ENCODE measurements around the gene RNF187. TPM values are rescaled to one million over a fixed set of nuclear protein-coding genes. Genes with fewer than 3 reads are reported as not detected.

Gene RNF187
- total RNA-seq, 1 experiment from 2014 or later: 141 TPM

- POLR2A ChIA-PET: no interaction called here
These were observed 46.3 kb upstream of the RNF187 start for GRCh38 chr1:228440761-228441500.

GRCh38 chr1:228443395-228443794, 43.8 kb upstream of the RNF187 start:
- H3K9me3 Mint-ChIP-seq: no peaks in the 10 kb centered on the region
- H3K36me3 Mint-ChIP-seq: no peaks in the 10 kb centered on the region
- H3K4me1 Mint-ChIP-seq: peaks cover 15% of the 10 kb centered on the region
- CTCF ChIA-PET: no interaction called here
- ATAC-seq (no peak), DNase-seq (ENCODE audit: low spot score) (no peak)
- POLR2A ChIA-PET: no interaction called here
- TF ChIP-seq PRRX2 (CRISPR knock-in tag; IDR thresholded peaks at IDR 0.05) (no peak), RORB (CRISPR knock-in tag; IDR thresholded peaks at IDR 0.05) (no peak)
- no peak overlapping the region for H3K27ac Mint-ChIP-seq
- peaks cover 98% of the 10 kb centered on the region for H3K27me3 Mint-ChIP-seq (ENCODE audit: low read depth)
- no peak overlapping the region for H3K4me3 Mint-ChIP-seq

More at GRCh38 chr1:228440761-228441500, 46.3 kb upstream of the RNF187 start:
- CTCF ChIA-PET: interaction anchor here (0.6 to 1.2 kb wide), 2 partner anchors 23 to 31 kb away, joined by 3 to 4 read pairs; no protein-coding TSS in a partner anchor
- Mint-ChIP-seq H3K27ac (no peak overlapping the region), H3K36me3 (no peaks in the 10 kb centered on the region), H3K4me3 (no peak overlapping the region), H3K9me3 (no peaks in the 10 kb centered on the region), H3K27me3 (ENCODE audit: low read depth) (peaks cover 98% of the 10 kb centered on the region), H3K4me1 (peaks cover 8% of the 10 kb centered on the region)
- TF ChIP-seq ZNF423 (CRISPR knock-in tag; IDR thresholded peaks at IDR 0.05) (no peak), SOX15 (CRISPR knock-in tag; IDR thresholded peaks at IDR 0.05) (no peak)
- DNase-seq (ENCODE audit: low spot score) (no peak), ATAC-seq (no peak)

DNA sequence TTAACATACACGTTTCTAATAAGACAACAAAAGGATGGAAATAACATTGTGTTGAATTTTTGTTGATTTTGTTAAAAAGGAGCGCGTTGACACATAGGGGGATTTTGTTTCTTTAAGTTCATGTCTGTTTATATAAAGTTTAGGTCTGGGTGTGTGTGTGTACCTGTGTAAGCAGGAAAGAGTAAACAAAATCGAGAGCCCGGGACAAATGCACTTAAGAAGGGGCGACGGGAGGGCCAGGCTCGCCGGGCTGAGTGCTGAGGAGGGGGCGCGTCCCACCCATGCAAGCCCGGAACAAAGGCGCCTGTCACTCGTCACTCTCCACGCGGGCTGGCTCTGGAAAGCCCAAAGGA, 41.7 kb upstream of the RNF187 start:
- CTCF ChIA-PET: interaction anchor here (1.0 to 3.0 kb wide), 4 partner anchors 38 to 69 kb away, joined by 4 to 10 read pairs (median 4); partner anchors contain the start of gene TRIM11
- H3K36me3 Mint-ChIP-seq: no peaks in the 10 kb centered on the region
- H3K27me3 Mint-ChIP-seq (ENCODE audit: low read depth): peaks cover 82% of the 10 kb centered on the region
- H3K9me3 Mint-ChIP-seq: no peaks in the 10 kb centered on the region
- peak overlapping the region; percentile 85 for H3K4me3 Mint-ChIP-seq
- no peak overlapping the region for H3K27ac Mint-ChIP-seq
- no peak; the same call in 1 of the 2 replicates for ATAC-seq
- peaks cover 16% of the 10 kb centered on the region for H3K4me1 Mint-ChIP-seq
- POLR2A ChIA-PET: interaction anchor here (0.6 to 1.7 kb wide), 3 partner anchors 13 to 39 kb away, joined by 4 to 19 read pairs (median 10); partner anchors contain the start of gene TRIM11
- no peak for DNase-seq (ENCODE audit: low spot score)
- no peak for TF ChIP-seq FOXK1 (CRISPR knock-in tag; IDR thresholded peaks at IDR 0.05)
- TF ChIP-seq NR1H2 (CRISPR knock-in tag; IDR thresholded peaks at IDR 0.05): no peak
- TF ChIP-seq CBFB (CRISPR knock-in tag; IDR thresholded peaks at IDR 0.05; ENCODE audit: low read depth): no peak
- TF ChIP-seq GRHL2 (CRISPR knock-in tag; IDR thresholded peaks at IDR 0.05; ENCODE audit: insufficient replicate concordance, severe bottlenecking): no peak
- TF ChIP-seq HMGA2 (CRISPR knock-in tag; IDR thresholded peaks at IDR 0.05): no peak
- no peak for TF ChIP-seq ZNF263 (CRISPR knock-in tag; IDR thresholded peaks at IDR 0.05; ENCODE audit: low read depth)
- TF ChIP-seq, protein P1, sequence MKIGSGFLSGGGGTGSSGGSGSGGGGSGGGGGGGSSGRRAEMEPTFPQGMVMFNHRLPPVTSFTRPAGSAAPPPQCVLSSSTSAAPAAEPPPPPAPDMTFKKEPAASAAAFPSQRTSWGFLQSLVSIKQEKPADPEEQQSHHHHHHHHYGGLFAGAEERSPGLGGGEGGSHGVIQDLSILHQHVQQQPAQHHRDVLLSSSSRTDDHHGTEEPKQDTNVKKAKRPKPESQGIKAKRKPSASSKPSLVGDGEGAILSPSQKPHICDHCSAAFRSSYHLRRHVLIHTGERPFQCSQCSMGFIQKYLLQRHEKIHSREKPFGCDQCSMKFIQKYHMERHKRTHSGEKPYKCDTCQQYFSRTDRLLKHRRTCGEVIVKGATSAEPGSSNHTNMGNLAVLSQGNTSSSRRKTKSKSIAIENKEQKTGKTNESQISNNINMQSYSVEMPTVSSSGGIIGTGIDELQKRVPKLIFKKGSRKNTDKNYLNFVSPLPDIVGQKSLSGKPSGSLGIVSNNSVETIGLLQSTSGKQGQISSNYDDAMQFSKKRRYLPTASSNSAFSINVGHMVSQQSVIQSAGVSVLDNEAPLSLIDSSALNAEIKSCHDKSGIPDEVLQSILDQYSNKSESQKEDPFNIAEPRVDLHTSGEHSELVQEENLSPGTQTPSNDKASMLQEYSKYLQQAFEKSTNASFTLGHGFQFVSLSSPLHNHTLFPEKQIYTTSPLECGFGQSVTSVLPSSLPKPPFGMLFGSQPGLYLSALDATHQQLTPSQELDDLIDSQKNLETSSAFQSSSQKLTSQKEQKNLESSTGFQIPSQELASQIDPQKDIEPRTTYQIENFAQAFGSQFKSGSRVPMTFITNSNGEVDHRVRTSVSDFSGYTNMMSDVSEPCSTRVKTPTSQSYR (CRISPR knock-in tag; IDR thresholded peaks at IDR 0.05): no peak
- no peak for TF ChIP-seq MXD4 (CRISPR knock-in tag; IDR thresholded peaks at IDR 0.05; ENCODE audit: borderline replicate concordance)

DNA sequence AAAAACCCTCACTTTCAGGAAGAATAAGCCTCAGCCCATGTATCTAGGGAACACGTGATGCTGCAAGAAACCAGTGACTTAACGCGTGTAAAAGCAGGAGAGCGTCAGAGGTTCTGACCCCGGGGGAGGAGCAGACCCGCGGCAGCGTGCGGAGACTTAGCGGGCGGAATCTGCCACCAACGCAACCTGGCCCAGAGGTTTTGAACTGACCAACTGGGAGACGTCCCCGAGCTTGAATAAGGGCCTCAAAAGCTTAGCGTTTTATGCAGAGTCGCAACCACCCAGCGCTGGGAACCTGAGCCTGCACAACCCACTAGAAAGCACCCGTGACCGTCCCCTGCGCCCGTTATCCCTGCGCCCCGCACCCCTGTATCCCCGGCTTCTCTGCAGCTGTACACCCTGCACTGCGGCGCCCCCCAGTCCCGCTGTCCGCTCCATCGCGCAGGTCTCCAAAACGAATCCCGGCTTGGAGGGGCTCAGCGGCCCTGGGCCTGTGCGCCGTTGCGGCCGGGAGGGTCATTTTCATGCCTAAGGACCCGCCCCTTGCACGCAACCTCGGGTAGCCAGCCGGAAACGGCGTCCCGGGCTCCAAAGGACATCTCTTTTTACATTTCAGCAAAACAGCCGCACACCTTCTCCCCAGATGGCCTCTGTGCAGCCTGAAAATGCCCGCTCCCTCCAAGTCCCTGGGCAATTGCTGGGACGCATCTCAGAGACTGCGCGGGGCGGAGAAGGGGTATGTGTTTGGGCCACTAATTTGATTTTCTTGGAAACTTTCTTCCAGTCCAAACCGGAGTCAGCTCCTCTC, 41.1 kb upstream of the RNF187 start:
- peak; percentile 80 for ATAC-seq
- H3K4me3 Mint-ChIP-seq: peak overlapping the region; percentile 85
- no peaks in the 10 kb centered on the region for H3K36me3 Mint-ChIP-seq
- peak; percentile 77 for DNase-seq (ENCODE audit: low spot score)
- no peak overlapping the region for H3K27ac Mint-ChIP-seq
- CTCF ChIA-PET: interaction anchor here (0.9 to 3.0 kb wide), 6 partner anchors 11 to 105 kb away, joined by 3 to 10 read pairs (median 4); partner anchors contain the start of gene TRIM11
- H3K9me3 Mint-ChIP-seq: no peaks in the 10 kb centered on the region
- H3K4me1 Mint-ChIP-seq: peaks cover 16% of the 10 kb centered on the region
- peaks cover 76% of the 10 kb centered on the region for H3K27me3 Mint-ChIP-seq (ENCODE audit: low read depth)
- POLR2A ChIA-PET: interaction anchor here (0.6 to 1.7 kb wide), 4 partner anchors 12 to 232 kb away, joined by 4 to 19 read pairs (median 8); partner anchors contain the start of gene TRIM11
- no peak for TF ChIP-seq ATF1 (CRISPR knock-in tag; IDR thresholded peaks at IDR 0.05)
- TF ChIP-seq ZMAT4 (CRISPR knock-in tag; IDR thresholded peaks at IDR 0.05): no peak
- TF ChIP-seq, protein P2, sequence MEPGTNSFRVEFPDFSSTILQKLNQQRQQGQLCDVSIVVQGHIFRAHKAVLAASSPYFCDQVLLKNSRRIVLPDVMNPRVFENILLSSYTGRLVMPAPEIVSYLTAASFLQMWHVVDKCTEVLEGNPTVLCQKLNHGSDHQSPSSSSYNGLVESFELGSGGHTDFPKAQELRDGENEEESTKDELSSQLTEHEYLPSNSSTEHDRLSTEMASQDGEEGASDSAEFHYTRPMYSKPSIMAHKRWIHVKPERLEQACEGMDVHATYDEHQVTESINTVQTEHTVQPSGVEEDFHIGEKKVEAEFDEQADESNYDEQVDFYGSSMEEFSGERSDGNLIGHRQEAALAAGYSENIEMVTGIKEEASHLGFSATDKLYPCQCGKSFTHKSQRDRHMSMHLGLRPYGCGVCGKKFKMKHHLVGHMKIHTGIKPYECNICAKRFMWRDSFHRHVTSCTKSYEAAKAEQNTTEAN (CRISPR knock-in tag; IDR thresholded peaks at IDR 0.05): 0 out of 2 replicates have a peak, but pooled peaks have one; percentile 29
- TF ChIP-seq, protein P3, sequence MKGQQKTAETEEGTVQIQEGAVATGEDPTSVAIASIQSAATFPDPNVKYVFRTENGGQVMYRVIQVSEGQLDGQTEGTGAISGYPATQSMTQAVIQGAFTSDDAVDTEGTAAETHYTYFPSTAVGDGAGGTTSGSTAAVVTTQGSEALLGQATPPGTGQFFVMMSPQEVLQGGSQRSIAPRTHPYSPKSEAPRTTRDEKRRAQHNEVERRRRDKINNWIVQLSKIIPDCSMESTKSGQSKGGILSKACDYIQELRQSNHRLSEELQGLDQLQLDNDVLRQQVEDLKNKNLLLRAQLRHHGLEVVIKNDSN (CRISPR knock-in tag; IDR thresholded peaks at IDR 0.05): peak; percentile 74
- TF ChIP-seq ZNF396 (CRISPR knock-in tag; IDR thresholded peaks at IDR 0.05; ENCODE audit: borderline replicate concordance): no peak
- TF ChIP-seq KAT7 (CRISPR knock-in tag; IDR thresholded peaks at IDR 0.05; ENCODE audit: borderline replicate concordance): 0 out of 2 replicates have a peak, but pooled peaks have one; percentile 49
- 0 out of 2 replicates have a peak, but pooled peaks have one; percentile 54 for TF ChIP-seq HMGXB4 (CRISPR knock-in tag; IDR thresholded peaks at IDR 0.05)

All from WTC11 (cell line).